GM23338 (cell line): ENCODE results near the gene CENPK. TPM values are rescaled to one million over a fixed set of nuclear protein-coding genes. Genes with fewer than 3 reads are reported as not detected.

ENCODE experiments used
- ATAC-seq: fragments of 200-7000 bp; cut with Tn5 transposase; 3 replicates; pipeline ENCODE4 v1.9.1; 2020
- DNase-seq: peaks from one replicate; pipeline ENCODE4 v3.0.0-alpha.2; 2015; ENCODE audit warnings: low spot score
- H2AFZ ChIP-seq: fragments of 200-600 bp; sonication (generic); 2 replicates; pipeline ENCODE4 v1.8.0; 2016; ENCODE audit warnings: antibody characterized with exemption, mild to moderate bottlenecking, moderate library complexity
- H3F3A ChIP-seq: fragments of 200-600 bp; sonication (generic); replicated peaks from 2 replicates; pipeline ENCODE4 v1.8.0; 2017; ENCODE audit warnings: antibody characterized with exemption, mixed run types, low read depth
- H3K27ac ChIP-seq: fragments of 200-600 bp; sonication (generic); 2 replicates; pipeline ENCODE4 v1.6.1; 2016; ENCODE audit warnings: low read depth
- H3K27me3 ChIP-seq: fragments of 200-600 bp; sonication (generic); 2 replicates; pipeline ENCODE4 v1.8.0; 2016; ENCODE audit warnings: mild to moderate bottlenecking, mixed run types, moderate library complexity; ENCODE audit not compliant: insufficient read depth
- H3K36me3 ChIP-seq: fragments of 200-600 bp; sonication (generic); 2 replicates; pipeline ENCODE4 v1.8.0; 2016; ENCODE audit warnings: mild to moderate bottlenecking; ENCODE audit not compliant: insufficient read depth
- H3K4me1 ChIP-seq: fragments of 200-600 bp; sonication (generic); 2 replicates; pipeline ENCODE4 v1.8.0; 2016; ENCODE audit warnings: mild to moderate bottlenecking, moderate library complexity; ENCODE audit not compliant: insufficient read depth
- H3K4me2 ChIP-seq: fragments of 200-600 bp; sonication (generic); 2 replicates; pipeline ENCODE4 v1.7.1; 2017; ENCODE audit warnings: mixed run types
- H3K4me3 ChIP-seq: fragments of 200-600 bp; sonication (generic); 2 replicates; pipeline ENCODE4 v1.6.1; 2016; ENCODE audit warnings: mixed run types
- H3K79me2 ChIP-seq: fragments of 200-600 bp; sonication (generic); replicated peaks from 2 replicates; pipeline ENCODE4 v1.8.0; 2017; ENCODE audit warnings: mild to moderate bottlenecking; ENCODE audit not compliant: insufficient read depth
- H3K9me2 ChIP-seq: fragments of 200-600 bp; sonication (generic); 2 replicates; pipeline ENCODE4 v1.8.0; 2017; ENCODE audit not compliant: insufficient read depth
- H4K20me1 ChIP-seq: fragments of 200-600 bp; sonication (generic); replicated peaks from 2 replicates; pipeline ENCODE4 v1.8.0; 2017; ENCODE audit warnings: mild to moderate bottlenecking; ENCODE audit not compliant: insufficient read depth
- H3K27ac Mint-ChIP-seq: 2 replicates; pipeline ENCODE4 v1.8.0; 2020; ENCODE audit warnings: inconsistent platforms, mild to moderate bottlenecking, moderate library complexity, mixed read lengths
- H3K27me3 Mint-ChIP-seq: 3 replicates; pipeline ENCODE4 v1.8.0; 2022; ENCODE audit warnings: low read depth, mild to moderate bottlenecking, moderate library complexity, mixed read lengths, inconsistent platforms; ENCODE audit not compliant: insufficient read depth, poor library complexity
- H3K36me3 Mint-ChIP-seq: 3 replicates; pipeline ENCODE4 v1.8.0; 2021; ENCODE audit warnings: low read depth, mild to moderate bottlenecking, inconsistent platforms, moderate library complexity, mixed read lengths
- H3K4me1 Mint-ChIP-seq: 3 replicates; pipeline ENCODE4 v1.8.0; 2020; ENCODE audit warnings: mild to moderate bottlenecking, inconsistent platforms, mixed read lengths
- H3K4me3 Mint-ChIP-seq: 3 replicates; pipeline ENCODE4 v1.8.0; 2021; ENCODE audit warnings: moderate library complexity, mild to moderate bottlenecking, inconsistent platforms, mixed read lengths
- H3K9me3 Mint-ChIP-seq: 3 replicates; pipeline ENCODE4 v1.8.0; 2020; ENCODE audit warnings: moderate library complexity, mild to moderate bottlenecking, inconsistent platforms, mixed read lengths
- CREB1 ChIP-seq: fragments of 250-450 bp; sonication (Bioruptor Pico); IDR thresholded peaks from 2 replicates; pipeline ENCODE4 v1.5.0; 2020; ENCODE audit warnings: low read depth, mild to moderate bottlenecking, moderate library complexity
- EZH2 ChIP-seq: fragments of 200-600 bp; sonication (generic); IDR thresholded peaks from one replicate; pipeline ENCODE4 v1.8.0; 2017; ENCODE audit warnings: antibody characterized with exemption, mild to moderate bottlenecking, low read depth; ENCODE audit not compliant: unreplicated experiment
- JUNB ChIP-seq: IDR thresholded peaks from one replicate; pipeline ENCODE4 v1.6.1; 2016; ENCODE audit warnings: antibody characterized with exemption; ENCODE audit not compliant: unreplicated experiment
- POLR2AphosphoS5 ChIP-seq: IDR thresholded peaks from 2 replicates; pipeline ENCODE4 v1.6.1; 2016; ENCODE audit warnings: antibody characterized with exemption, low read depth
- ZNF114 ChIP-seq: fragments of 250-450 bp; sonication (Bioruptor Pico); IDR thresholded peaks from 2 replicates; pipeline ENCODE4 v1.5.0; 2020; ENCODE audit warnings: mild to moderate bottlenecking, moderate library complexity
- polyA plus RNA-seq: library from polyadenylated mRNA; unstranded; fragments of >200 nt; fragmentation: Nextera tagmentation; extraction: Ambion mirVana; gene quantifications from 2 replicates; pipeline ENCODE4 v1.2.1, GENCODE V29; 2016
- total RNA-seq: library from RNA; depleted of rRNA; stranded (reverse); fragments of >200 nt; shearing (Covaris generic); gene quantifications from 2 replicates; pipeline ENCODE4 v1.2.3, GENCODE V29; 2014
- TF ChIP-seq, protein P1 (sequence below): IDR thresholded peaks from 2 replicates; pipeline ENCODE4 v1.6.1; 2016; ENCODE audit warnings: antibody characterized with exemption
- TF ChIP-seq, protein P2 (sequence below), 2 experiments: fragments of 200-600 bp in 1 of 2; sonication (generic) in 1 of 2; conservative IDR thresholded peaks; 2 replicates each; pipeline versions ENCODE4 v1.5.1 to v1.6.1; 2016 to 2017; ENCODE audit warnings: antibody characterized with exemption in 2 of 2, low read depth in 2 of 2, mild to moderate bottlenecking in 2 of 2, moderate library complexity in 1 of 2
- TF ChIP-seq, protein P3 (sequence below): IDR thresholded peaks from one replicate; pipeline ENCODE4 v1.6.1; 2018; ENCODE audit warnings: antibody characterized with exemption; ENCODE audit not compliant: unreplicated experiment
- TF ChIP-seq, protein P4 (sequence below): fragments of 250-450 bp; sonication (Bioruptor Pico); IDR thresholded peaks from 2 replicates; pipeline ENCODE4 v1.5.0; 2020; ENCODE audit warnings: mild to moderate bottlenecking, moderate library complexity

CENPK gene
- total and polyA plus RNA-seq, 2 experiments from 2014 or later: 50.2 to 137 TPM

DNA sequence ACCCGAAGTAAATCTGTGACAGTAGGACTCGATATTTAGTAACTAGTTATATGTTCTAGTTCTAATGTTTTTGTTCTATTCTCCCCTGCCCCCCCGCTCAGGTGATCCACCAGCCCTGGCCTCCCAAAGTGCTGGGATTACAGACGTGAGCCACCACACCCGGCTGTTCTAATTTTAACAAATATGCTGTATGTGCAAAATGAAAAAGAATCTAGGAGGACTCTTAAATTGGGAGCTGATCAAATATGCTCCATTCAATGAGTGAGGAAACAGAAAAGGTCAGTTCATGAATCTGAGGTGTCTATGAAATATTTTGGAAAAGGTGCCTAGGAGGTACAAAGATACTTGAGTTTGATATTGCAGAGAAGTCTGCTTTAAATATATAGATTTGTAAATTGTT, 16.8 kb downstream of the CENPK start:
- Histone ChIP-seq H3K4me1 (no peaks in the 10 kb centered on the region), H3K9me2 (no peaks in the 10 kb centered on the region; the same call in 1 of the 2 replicates), H3K36me3 (peaks cover 16% of the 10 kb centered on the region; the same call in 1 of the 2 replicates), H2AFZ (no peak overlapping the region), H3K4me3 (no peak overlapping the region), H4K20me1 (no peaks in the 10 kb centered on the region; the same call in 1 of the 2 replicates), H3K27me3 (no peaks in the 10 kb centered on the region), H3K4me2 (no peak overlapping the region), H3K79me2 (no peaks in the 10 kb centered on the region), H3K27ac (no peak overlapping the region), H3F3A (no peaks in the 10 kb centered on the region)
- Mint-ChIP-seq H3K36me3 (peaks cover 64% of the 10 kb centered on the region), H3K9me3 (no peaks in the 10 kb centered on the region), H3K27me3 (no peaks in the 10 kb centered on the region), H3K4me3 (no peak overlapping the region), H3K27ac (no peak overlapping the region), H3K4me1 (no peaks in the 10 kb centered on the region)
- TF ChIP-seq POLR2AphosphoS5 (no peak), EZH2 (no peak), ZNF114 (CRISPR knock-in tag) (no peak), JUNB (no peak), CREB1 (no peak)
- TF ChIP-seq, protein P1, sequence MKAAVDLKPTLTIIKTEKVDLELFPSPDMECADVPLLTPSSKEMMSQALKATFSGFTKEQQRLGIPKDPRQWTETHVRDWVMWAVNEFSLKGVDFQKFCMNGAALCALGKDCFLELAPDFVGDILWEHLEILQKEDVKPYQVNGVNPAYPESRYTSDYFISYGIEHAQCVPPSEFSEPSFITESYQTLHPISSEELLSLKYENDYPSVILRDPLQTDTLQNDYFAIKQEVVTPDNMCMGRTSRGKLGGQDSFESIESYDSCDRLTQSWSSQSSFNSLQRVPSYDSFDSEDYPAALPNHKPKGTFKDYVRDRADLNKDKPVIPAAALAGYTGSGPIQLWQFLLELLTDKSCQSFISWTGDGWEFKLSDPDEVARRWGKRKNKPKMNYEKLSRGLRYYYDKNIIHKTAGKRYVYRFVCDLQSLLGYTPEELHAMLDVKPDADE: no peak
- TF ChIP-seq, protein P2, sequence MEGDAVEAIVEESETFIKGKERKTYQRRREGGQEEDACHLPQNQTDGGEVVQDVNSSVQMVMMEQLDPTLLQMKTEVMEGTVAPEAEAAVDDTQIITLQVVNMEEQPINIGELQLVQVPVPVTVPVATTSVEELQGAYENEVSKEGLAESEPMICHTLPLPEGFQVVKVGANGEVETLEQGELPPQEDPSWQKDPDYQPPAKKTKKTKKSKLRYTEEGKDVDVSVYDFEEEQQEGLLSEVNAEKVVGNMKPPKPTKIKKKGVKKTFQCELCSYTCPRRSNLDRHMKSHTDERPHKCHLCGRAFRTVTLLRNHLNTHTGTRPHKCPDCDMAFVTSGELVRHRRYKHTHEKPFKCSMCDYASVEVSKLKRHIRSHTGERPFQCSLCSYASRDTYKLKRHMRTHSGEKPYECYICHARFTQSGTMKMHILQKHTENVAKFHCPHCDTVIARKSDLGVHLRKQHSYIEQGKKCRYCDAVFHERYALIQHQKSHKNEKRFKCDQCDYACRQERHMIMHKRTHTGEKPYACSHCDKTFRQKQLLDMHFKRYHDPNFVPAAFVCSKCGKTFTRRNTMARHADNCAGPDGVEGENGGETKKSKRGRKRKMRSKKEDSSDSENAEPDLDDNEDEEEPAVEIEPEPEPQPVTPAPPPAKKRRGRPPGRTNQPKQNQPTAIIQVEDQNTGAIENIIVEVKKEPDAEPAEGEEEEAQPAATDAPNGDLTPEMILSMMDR (conservative IDR thresholded peaks at IDR 0.05; ENCODE audit: low read depth in 2 of 2): no peak
- TF ChIP-seq, protein P3, sequence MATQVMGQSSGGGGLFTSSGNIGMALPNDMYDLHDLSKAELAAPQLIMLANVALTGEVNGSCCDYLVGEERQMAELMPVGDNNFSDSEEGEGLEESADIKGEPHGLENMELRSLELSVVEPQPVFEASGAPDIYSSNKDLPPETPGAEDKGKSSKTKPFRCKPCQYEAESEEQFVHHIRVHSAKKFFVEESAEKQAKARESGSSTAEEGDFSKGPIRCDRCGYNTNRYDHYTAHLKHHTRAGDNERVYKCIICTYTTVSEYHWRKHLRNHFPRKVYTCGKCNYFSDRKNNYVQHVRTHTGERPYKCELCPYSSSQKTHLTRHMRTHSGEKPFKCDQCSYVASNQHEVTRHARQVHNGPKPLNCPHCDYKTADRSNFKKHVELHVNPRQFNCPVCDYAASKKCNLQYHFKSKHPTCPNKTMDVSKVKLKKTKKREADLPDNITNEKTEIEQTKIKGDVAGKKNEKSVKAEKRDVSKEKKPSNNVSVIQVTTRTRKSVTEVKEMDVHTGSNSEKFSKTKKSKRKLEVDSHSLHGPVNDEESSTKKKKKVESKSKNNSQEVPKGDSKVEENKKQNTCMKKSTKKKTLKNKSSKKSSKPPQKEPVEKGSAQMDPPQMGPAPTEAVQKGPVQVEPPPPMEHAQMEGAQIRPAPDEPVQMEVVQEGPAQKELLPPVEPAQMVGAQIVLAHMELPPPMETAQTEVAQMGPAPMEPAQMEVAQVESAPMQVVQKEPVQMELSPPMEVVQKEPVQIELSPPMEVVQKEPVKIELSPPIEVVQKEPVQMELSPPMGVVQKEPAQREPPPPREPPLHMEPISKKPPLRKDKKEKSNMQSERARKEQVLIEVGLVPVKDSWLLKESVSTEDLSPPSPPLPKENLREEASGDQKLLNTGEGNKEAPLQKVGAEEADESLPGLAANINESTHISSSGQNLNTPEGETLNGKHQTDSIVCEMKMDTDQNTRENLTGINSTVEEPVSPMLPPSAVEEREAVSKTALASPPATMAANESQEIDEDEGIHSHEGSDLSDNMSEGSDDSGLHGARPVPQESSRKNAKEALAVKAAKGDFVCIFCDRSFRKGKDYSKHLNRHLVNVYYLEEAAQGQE: no peak
- TF ChIP-seq, protein P4, sequence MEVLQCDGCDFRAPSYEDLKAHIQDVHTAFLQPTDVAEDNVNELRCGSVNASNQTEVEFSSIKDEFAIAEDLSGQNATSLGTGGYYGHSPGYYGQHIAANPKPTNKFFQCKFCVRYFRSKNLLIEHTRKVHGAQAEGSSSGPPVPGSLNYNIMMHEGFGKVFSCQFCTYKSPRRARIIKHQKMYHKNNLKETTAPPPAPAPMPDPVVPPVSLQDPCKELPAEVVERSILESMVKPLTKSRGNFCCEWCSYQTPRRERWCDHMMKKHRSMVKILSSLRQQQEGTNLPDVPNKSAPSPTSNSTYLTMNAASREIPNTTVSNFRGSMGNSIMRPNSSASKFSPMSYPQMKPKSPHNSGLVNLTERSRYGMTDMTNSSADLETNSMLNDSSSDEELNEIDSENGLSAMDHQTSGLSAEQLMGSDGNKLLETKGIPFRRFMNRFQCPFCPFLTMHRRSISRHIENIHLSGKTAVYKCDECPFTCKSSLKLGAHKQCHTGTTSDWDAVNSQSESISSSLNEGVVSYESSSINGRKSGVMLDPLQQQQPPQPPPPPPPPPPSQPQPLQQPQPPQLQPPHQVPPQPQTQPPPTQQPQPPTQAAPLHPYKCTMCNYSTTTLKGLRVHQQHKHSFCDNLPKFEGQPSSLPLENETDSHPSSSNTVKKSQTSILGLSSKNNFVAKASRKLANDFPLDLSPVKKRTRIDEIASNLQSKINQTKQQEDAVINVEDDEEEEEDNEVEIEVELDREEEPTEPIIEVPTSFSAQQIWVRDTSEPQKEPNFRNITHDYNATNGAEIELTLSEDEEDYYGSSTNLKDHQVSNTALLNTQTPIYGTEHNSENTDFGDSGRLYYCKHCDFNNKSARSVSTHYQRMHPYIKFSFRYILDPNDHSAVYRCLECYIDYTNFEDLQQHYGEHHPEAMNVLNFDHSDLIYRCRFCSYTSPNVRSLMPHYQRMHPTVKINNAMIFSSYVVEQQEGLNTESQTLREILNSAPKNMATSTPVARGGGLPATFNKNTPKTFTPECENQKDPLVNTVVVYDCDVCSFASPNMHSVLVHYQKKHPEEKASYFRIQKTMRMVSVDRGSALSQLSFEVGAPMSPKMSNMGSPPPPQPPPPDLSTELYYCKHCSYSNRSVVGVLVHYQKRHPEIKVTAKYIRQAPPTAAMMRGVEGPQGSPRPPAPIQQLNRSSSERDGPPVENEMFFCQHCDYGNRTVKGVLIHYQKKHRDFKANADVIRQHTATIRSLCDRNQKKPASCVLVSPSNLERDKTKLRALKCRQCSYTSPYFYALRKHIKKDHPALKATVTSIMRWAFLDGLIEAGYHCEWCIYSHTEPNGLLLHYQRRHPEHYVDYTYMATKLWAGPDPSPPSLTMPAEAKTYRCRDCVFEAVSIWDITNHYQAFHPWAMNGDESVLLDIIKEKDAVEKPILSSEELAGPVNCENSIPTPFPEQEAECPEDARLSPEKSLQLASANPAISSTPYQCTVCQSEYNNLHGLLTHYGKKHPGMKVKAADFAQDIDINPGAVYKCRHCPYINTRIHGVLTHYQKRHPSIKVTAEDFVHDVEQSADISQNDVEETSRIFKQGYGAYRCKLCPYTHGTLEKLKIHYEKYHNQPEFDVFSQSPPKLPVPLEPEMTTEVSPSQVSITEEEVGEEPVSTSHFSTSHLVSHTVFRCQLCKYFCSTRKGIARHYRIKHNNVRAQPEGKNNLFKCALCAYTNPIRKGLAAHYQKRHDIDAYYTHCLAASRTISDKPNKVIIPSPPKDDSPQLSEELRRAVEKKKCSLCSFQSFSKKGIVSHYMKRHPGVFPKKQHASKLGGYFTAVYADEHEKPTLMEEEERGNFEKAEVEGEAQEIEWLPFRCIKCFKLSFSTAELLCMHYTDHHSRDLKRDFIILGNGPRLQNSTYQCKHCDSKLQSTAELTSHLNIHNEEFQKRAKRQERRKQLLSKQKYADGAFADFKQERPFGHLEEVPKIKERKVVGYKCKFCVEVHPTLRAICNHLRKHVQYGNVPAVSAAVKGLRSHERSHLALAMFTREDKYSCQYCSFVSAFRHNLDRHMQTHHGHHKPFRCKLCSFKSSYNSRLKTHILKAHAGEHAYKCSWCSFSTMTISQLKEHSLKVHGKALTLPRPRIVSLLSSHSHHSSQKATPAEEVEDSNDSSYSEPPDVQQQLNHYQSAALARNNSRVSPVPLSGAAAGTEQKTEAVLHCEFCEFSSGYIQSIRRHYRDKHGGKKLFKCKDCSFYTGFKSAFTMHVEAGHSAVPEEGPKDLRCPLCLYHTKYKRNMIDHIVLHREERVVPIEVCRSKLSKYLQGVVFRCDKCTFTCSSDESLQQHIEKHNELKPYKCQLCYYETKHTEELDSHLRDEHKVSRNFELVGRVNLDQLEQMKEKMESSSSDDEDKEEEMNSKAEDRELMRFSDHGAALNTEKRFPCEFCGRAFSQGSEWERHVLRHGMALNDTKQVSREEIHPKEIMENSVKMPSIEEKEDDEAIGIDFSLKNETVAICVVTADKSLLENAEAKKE (CRISPR knock-in tag): no peak
- DNase-seq (no peak), ATAC-seq (no peak)
